ENCODE results near the gene FAM72C. TPM values are rescaled to one million over a fixed set of nuclear protein-coding genes. Genes with fewer than 3 reads are reported as not detected.
"Not testable (repeated sequence)": the region's sequence is repeated elsewhere in the genome, so short reads cannot be mapped to it uniquely, and the experiment has no call there.

Gene FAM72C
- total RNA-seq, 6 experiments from 2014 or later, result 1.7 to 3.6 (median 3.1) TPM

GRCh38 chr1:143955930-143956329, 15.9 kb downstream of the FAM72C start:
- not testable (repeated sequence) for H3K4me3 Mint-ChIP-seq; H3K4me1 Mint-ChIP-seq (ENCODE audit: low read depth); H3K27me3 Mint-ChIP-seq (ENCODE audit: insufficient read depth); DNase-seq; H3K36me3 Mint-ChIP-seq (ENCODE audit: low read depth); H3K27ac Mint-ChIP-seq; H3K9me3 Mint-ChIP-seq

- not testable (repeated sequence) for H3K4me3 Mint-ChIP-seq; H3K36me3 Mint-ChIP-seq (ENCODE audit: low read depth); H3K9me3 Mint-ChIP-seq; H3K4me1 Mint-ChIP-seq (ENCODE audit: low read depth); DNase-seq; H3K27ac Mint-ChIP-seq; H3K27me3 Mint-ChIP-seq (ENCODE audit: insufficient read depth)
Measured at GRCh38 chr1:143952913-143953312, 18.9 kb downstream of the FAM72C start.

- H3K36me3 Mint-ChIP-seq (ENCODE audit: low read depth); H3K9me3 Mint-ChIP-seq: not testable (repeated sequence)
Measured at GRCh38 chr1:143951485-143952391, 20.0 kb downstream of the FAM72C start.

GRCh38 chr1:143947749-143948148, 24.0 kb downstream of the FAM72C start:
- H3K4me3 Mint-ChIP-seq; H3K27me3 Mint-ChIP-seq (ENCODE audit: insufficient read depth); H3K4me1 Mint-ChIP-seq (ENCODE audit: low read depth); H3K9me3 Mint-ChIP-seq; H3K27ac Mint-ChIP-seq; H3K36me3 Mint-ChIP-seq (ENCODE audit: low read depth); DNase-seq: not testable (repeated sequence)

More at GRCh38 chr1:143951485-143952391, 20.0 kb downstream of the FAM72C start:
- H3K4me3 Mint-ChIP-seq; DNase-seq; H3K27me3 Mint-ChIP-seq (ENCODE audit: insufficient read depth); H3K4me1 Mint-ChIP-seq (ENCODE audit: low read depth); H3K27ac Mint-ChIP-seq: not testable (repeated sequence)

DNA sequence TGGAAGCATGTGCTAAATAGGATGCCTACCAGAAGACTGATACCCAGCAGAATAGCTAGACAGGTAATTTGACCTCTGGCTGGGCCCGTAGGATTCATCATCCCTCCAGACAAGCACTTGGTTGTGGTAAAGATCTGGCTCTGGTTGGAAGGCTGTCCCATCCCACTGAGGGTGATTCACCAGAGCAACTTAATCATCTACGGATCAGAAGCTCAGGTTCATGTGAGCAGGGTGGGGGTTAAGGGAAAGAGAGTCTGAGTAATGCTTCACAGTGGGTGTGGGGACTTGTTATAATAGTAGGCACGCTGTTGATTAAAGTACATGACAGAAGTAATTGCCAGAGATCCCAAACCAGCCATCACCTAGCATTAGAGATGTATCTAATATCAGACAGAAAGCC, 26.5 kb downstream of the FAM72C start:
- H3K36me3 Mint-ChIP-seq (ENCODE audit: low read depth), result not testable (repeated sequence)

GRCh38 chr1:143944576-143945240, 27.1 kb downstream of the FAM72C start:
- H3K9me3 Mint-ChIP-seq; H3K4me3 Mint-ChIP-seq; H3K4me1 Mint-ChIP-seq (ENCODE audit: low read depth); H3K36me3 Mint-ChIP-seq (ENCODE audit: low read depth); H3K27me3 Mint-ChIP-seq (ENCODE audit: insufficient read depth); DNase-seq; H3K27ac Mint-ChIP-seq: not testable (repeated sequence)

More for the DNA sequence above, 26.5 kb downstream of the FAM72C start:
- H3K9me3 Mint-ChIP-seq; H3K27me3 Mint-ChIP-seq (ENCODE audit: insufficient read depth); H3K27ac Mint-ChIP-seq; DNase-seq; H3K4me1 Mint-ChIP-seq (ENCODE audit: low read depth); H3K4me3 Mint-ChIP-seq: not testable (repeated sequence)

DNA sequence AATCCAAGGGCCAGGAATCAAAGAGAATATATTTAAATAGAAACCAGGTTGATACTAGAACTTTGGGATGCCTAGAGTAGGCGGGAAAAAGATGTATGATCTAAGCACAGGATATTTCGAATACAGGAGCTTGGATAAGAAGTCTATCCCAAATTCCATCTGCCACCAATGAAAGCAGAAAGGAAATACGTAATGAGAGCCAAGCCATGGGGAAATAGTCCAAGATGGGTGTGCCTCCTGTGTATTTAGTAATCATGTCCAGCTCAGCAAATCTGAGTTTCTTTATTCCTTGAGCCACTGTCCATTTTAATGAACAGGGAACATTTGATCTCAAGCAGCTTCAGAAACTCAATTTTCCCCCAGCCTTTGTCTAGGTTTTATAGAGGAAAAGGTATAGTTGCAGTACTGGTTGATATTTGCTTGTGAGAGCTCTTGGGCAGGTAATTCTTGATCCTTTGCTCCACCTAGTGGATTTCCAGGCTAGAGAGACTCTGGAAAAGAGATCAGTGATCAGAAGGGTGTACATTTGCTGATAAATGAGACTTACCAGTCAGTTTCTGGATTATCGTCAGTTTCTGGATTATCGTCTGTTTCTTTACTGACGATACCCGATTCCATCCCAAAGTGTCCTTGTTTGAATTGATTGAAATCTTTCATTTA, 28.3 kb downstream of the FAM72C start:
- DNase-seq; H3K27ac Mint-ChIP-seq; H3K27me3 Mint-ChIP-seq (ENCODE audit: insufficient read depth); H3K36me3 Mint-ChIP-seq (ENCODE audit: low read depth); H3K4me1 Mint-ChIP-seq (ENCODE audit: low read depth); H3K4me3 Mint-ChIP-seq; H3K9me3 Mint-ChIP-seq: not testable (repeated sequence)

GRCh38 chr1:143942238-143942860, 29.4 kb downstream of the FAM72C start:
- H3K4me3 Mint-ChIP-seq; H3K9me3 Mint-ChIP-seq; H3K4me1 Mint-ChIP-seq (ENCODE audit: low read depth); H3K27me3 Mint-ChIP-seq (ENCODE audit: insufficient read depth); H3K27ac Mint-ChIP-seq; DNase-seq; H3K36me3 Mint-ChIP-seq (ENCODE audit: low read depth): not testable (repeated sequence)

- H3K36me3 Mint-ChIP-seq (ENCODE audit: low read depth); H3K27ac Mint-ChIP-seq; DNase-seq; H3K27me3 Mint-ChIP-seq (ENCODE audit: insufficient read depth); H3K9me3 Mint-ChIP-seq; H3K4me3 Mint-ChIP-seq; H3K4me1 Mint-ChIP-seq (ENCODE audit: low read depth): not testable (repeated sequence)
Measured at GRCh38 chr1:143939666-143940065, 32.1 kb downstream of the FAM72C start.

DNA sequence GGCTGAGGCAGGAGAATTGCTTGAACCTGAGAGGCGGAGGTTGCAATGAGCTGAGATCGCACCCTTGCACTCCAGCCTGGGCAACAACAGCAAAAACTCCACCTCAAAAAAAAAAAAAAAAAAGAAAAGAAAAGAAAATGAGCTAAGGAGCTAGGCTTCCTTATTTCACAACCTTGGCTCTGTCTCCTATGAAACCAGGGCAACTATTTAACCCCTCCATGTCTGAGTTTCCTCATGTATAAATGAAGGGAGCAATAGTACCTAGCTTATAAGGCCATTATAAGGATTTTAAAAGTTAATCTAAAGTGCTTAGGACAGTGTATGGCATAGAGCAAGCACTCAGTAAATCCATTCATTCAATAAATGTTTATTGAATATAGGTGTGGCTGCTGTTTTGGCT, 32.9 kb downstream of the FAM72C start:
- H3K4me1 Mint-ChIP-seq (ENCODE audit: low read depth); H3K27me3 Mint-ChIP-seq (ENCODE audit: insufficient read depth); H3K4me3 Mint-ChIP-seq; H3K9me3 Mint-ChIP-seq; H3K27ac Mint-ChIP-seq; DNase-seq; H3K36me3 Mint-ChIP-seq (ENCODE audit: low read depth): not testable (repeated sequence)

All from HFFc6 (cell line).